Lung (tissue), 12 donors: ENCODE results near the gene ARGLU1. TPM values are rescaled to one million over a fixed set of nuclear protein-coding genes. Genes with fewer than 3 reads are reported as not detected.
A peak's percentile ranks its signal among the peaks of the same experiment; 100 is the strongest.

Experiments
- ATAC-seq: fragments of 200-7000 bp; cut with Tn5 transposase; one replicate; pipeline ENCODE4 v1.9.1; 2020; ENCODE audit warnings: moderate number of reproducible peaks; ENCODE audit not compliant: insufficient read depth, low FRiP score
- DNase-seq, 3 donors: peaks; one replicate each; pipeline ENCODE4 v3.0.0-alpha.2; 2013 to 2017
- H3K27ac ChIP-seq, 2 donors: one replicate each; pipeline ENCODE4 v1.5.1; 2013; ENCODE audit warnings: mild to moderate bottlenecking in 2 of 2, moderate library complexity in 2 of 2, control low read depth in 1 of 2, inconsistent platforms in 1 of 2, low read depth in 1 of 2, low read length in 1 of 2
- H3K27me3 ChIP-seq, 3 donors: one replicate each; pipeline ENCODE4 v1.5.1; 2013; ENCODE audit warnings: low read length in 2 of 3; ENCODE audit not compliant: control insufficient read depth in 3 of 3, insufficient read depth in 3 of 3
- H3K36me3 ChIP-seq, 4 donors: one replicate each; pipeline ENCODE4 v1.5.1; 2013; ENCODE audit warnings: low read length in 4 of 4, mild to moderate bottlenecking in 1 of 4, moderate library complexity in 1 of 4; ENCODE audit not compliant: control insufficient read depth in 4 of 4, insufficient read depth in 4 of 4
- H3K4me1 ChIP-seq, 5 donors: one replicate each; pipeline ENCODE4 v1.5.1; 2013; ENCODE audit warnings: low read length in 5 of 5, mild to moderate bottlenecking in 2 of 5, moderate library complexity in 1 of 5; ENCODE audit not compliant: control insufficient read depth in 5 of 5, insufficient read depth in 5 of 5
- H3K4me3 ChIP-seq: one replicate; pipeline ENCODE4 v1.5.1; 2013; ENCODE audit warnings: mild to moderate bottlenecking, control low read depth, moderate library complexity
- H3K9ac ChIP-seq, 2 donors: one replicate each; pipeline ENCODE4 v1.5.1; 2013; ENCODE audit warnings: low read length in 2 of 2, control low read depth in 1 of 2; ENCODE audit not compliant: insufficient read depth in 1 of 2
- H3K9me3 ChIP-seq, 4 donors: one replicate each; pipeline ENCODE4 v1.5.1; 2013; ENCODE audit warnings: low read length in 3 of 4, mild to moderate bottlenecking in 1 of 4, moderate library complexity in 1 of 4; ENCODE audit not compliant: control insufficient read depth in 4 of 4, insufficient read depth in 3 of 4
- WGBS, 2 donors: extraction: QIAGEN DNeasy Blood & Tissue Kit; methylation state at CpG; one replicate each; pipeline ENCODE4 v1.1.7; 2013; 5-methylcytosine and 5-hydroxymethylcytosine counted together
- polyA plus RNA-seq, 2 donors: library from polyadenylated mRNA; stranded (reverse); fragments of 200-250 nt; gene quantifications; one replicate each; pipeline ENCODE4 v1.2.1, GENCODE V29; 2013
- total RNA-seq, 2 donors: library from RNA; depleted of rRNA in 1 of 2; stranded (reverse); fragments of >200 nt in 1 of 2; gene quantifications; one replicate each; pipeline ENCODE4 v1.2.1, GENCODE V29; 2014 to 2021
- TF ChIP-seq, protein P1 (sequence below): IDR thresholded peaks from 2 replicates; pipeline ENCODE4 v1.5.1; 2012; ENCODE audit warnings: mild to moderate bottlenecking; ENCODE audit errors: control extremely low read depth, extremely low read depth
- donor health status: control.
- donor health status: control.
- donor health status: Bipolar disorder and iron deficiency.
- donor health status: healthy.
- donor health status: DM: yes; HTN: yes; CAD: no.

Gene ARGLU1
- total and polyA plus RNA-seq, 4 donors: 58.8 to 256 (median 91.5) TPM

DNA sequence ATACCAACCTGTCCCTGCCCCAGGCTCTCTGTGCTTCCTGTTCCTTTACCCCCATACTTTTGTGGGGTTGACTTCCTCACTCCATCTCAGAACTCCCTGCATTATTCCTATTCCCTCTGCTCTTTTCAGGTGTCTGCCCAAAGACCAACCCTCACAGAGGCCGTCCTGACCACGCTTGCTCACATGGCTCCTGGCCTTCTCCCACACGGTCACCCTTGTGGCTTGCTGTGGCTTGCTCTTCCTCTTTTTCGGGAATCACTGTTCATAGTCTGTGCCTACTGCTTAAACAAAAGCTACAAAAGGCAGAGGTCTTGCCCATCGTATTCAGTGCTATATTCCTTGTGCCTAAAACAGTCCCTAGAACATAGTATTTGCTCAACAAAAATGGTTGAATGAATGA lies 25.2 kb upstream of the ARGLU1 start:
- Histone ChIP-seq H3K36me3 (no peaks in the 10 kb centered on the region), H3K27ac (no peak overlapping the region), H3K27me3 (no peaks in the 10 kb centered on the region), H3K4me3 (no peak overlapping the region), H3K9me3 (peaks cover 0 to 2% (median 0%) of the 10 kb centered on the region in 4 donors), H3K9ac (no peak overlapping the region), H3K4me1 (peaks cover 0 to 26% (median 4%) of the 10 kb centered on the region in 5 donors)
- TF ChIP-seq, protein P1, sequence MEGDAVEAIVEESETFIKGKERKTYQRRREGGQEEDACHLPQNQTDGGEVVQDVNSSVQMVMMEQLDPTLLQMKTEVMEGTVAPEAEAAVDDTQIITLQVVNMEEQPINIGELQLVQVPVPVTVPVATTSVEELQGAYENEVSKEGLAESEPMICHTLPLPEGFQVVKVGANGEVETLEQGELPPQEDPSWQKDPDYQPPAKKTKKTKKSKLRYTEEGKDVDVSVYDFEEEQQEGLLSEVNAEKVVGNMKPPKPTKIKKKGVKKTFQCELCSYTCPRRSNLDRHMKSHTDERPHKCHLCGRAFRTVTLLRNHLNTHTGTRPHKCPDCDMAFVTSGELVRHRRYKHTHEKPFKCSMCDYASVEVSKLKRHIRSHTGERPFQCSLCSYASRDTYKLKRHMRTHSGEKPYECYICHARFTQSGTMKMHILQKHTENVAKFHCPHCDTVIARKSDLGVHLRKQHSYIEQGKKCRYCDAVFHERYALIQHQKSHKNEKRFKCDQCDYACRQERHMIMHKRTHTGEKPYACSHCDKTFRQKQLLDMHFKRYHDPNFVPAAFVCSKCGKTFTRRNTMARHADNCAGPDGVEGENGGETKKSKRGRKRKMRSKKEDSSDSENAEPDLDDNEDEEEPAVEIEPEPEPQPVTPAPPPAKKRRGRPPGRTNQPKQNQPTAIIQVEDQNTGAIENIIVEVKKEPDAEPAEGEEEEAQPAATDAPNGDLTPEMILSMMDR: no peak
- 43 to 69% methylated on average over 5 of the region's 5 CpGs for WGBS, 2 donors
- DNase-seq: no peak
- no peak for ATAC-seq

DNA sequence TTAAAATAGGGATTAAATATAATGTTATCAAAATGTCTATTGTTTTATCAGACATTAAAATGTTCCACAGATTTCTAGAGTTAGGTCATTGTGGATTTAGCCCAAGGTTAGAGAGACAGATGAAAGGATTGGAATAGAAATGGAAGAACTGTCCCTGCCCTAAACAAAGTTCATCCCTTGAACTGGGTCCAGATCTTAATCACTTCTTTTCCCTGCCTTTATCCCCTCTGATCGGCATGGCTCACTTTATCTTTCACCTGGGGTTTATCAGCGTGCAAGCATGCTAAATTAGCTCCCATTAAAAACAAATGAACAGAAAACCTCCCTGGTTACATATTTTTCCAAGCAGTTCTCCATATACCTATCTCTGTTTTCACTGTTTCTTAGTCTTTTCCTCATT lies 23.4 kb upstream of the ARGLU1 start:
- ATAC-seq (no peak), DNase-seq (no peak)
- TF ChIP-seq, protein P1: no peak
- Histone ChIP-seq H3K27ac (no peak overlapping the region), H3K4me1 (peaks cover 0 to 19% (median 2%) of the 10 kb centered on the region in 5 donors), H3K4me3 (no peak overlapping the region), H3K27me3 (no peaks in the 10 kb centered on the region), H3K36me3 (no peaks in the 10 kb centered on the region), H3K9ac (no peak overlapping the region), H3K9me3 (peaks cover 0 to 2% (median 0%) of the 10 kb centered on the region in 4 donors)
- WGBS, 2 donors: 80 to 88% methylated on average over 2 of the region's 2 CpGs

DNA sequence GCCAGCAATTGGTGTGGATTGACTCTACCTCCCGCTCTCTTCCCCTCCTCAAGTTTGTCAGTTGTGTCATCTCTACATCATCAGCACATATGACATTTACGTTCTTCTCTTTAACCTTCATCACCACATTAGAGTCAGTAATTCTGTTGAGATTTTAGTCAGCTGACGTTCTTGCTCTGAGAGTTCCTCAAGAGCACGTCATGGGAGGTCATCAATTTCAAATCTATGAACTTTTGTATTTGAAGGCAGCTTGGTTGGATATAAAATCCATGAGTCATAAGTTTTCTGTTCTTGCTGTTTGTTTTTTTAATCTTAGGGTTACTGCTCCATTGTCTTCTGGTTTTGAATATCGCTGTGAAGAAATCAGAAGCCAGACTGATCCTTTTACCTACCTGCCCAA lies 21.8 kb upstream of the ARGLU1 start:
- ATAC-seq (no peak), DNase-seq (no peak)
- Histone ChIP-seq H3K36me3 (no peaks in the 10 kb centered on the region), H3K9me3 (peaks cover 0 to 7% (median 2%) of the 10 kb centered on the region in 4 donors), H3K27me3 (no peaks in the 10 kb centered on the region), H3K27ac (no peak overlapping the region), H3K9ac (no peak overlapping the region), H3K4me3 (no peak overlapping the region), H3K4me1 (peaks cover 0 to 5% (median 0%) of the 10 kb centered on the region in 5 donors)
- WGBS, 2 donors: 83 to 95% methylated on average over 5 of the region's 5 CpGs
- TF ChIP-seq, protein P1: no peak

DNA sequence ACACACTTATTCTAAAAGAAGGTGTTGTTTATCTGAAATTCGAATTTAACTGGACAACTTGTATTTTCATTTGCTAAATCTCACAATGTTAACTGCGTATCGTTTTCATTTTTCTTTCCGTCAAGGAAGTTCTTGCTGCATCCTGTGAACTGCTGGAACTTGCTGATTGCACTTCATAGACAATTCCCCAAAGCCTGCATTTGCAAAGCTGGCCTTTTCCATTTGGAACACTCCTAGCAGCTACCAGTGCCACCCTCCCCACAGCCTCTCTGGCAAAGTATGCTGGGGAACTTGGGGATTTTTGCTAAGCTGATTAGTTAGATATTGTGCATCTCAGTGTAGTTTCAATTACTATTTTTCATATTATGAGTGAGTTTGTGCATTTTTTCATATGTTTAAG lies 20.4 kb upstream of the ARGLU1 start:
- Histone ChIP-seq H3K9me3 (peaks cover 0 to 7% (median 3%) of the 10 kb centered on the region in 4 donors), H3K4me1 (no peaks in the 10 kb centered on the region), H3K9ac (no peak overlapping the region), H3K4me3 (no peak overlapping the region), H3K36me3 (no peaks in the 10 kb centered on the region), H3K27ac (no peak overlapping the region), H3K27me3 (no peaks in the 10 kb centered on the region)
- WGBS, 2 donors: 57 to 65% methylated on average over 4 of the region's 4 CpGs
- TF ChIP-seq, protein P1: no peak
- DNase-seq (peak in 2 of 3 donors; percentile 42 to 67), ATAC-seq (no peak)
